Hepatocyte (in vitro differentiated cells): ENCODE measurements around the gene IFNGR2.

ENCODE experiments used
- EZH2 ChIP-seq: fragments of 200-600 bp; sonication (generic); IDR thresholded peaks from 2 replicates; pipeline ENCODE4 v1.6.1; 2016; ENCODE audit warnings: antibody characterized with exemption, mild to moderate bottlenecking, borderline replicate concordance
- EZH2phosphoT487 ChIP-seq: fragments of 200-600 bp; sonication (generic); IDR thresholded peaks from one replicate; pipeline ENCODE4 v1.6.1; 2018; ENCODE audit warnings: antibody characterized with exemption, mild to moderate bottlenecking, low read depth, moderate library complexity; ENCODE audit not compliant: unreplicated experiment, severe bottlenecking
- TF ChIP-seq, protein P1 (sequence below): fragments of 200-600 bp; sonication (generic); IDR thresholded peaks from 2 replicates; pipeline ENCODE4 v1.5.1; 2016; ENCODE audit warnings: antibody characterized with exemption, mild to moderate bottlenecking; ENCODE audit not compliant: poor library complexity

DNA sequence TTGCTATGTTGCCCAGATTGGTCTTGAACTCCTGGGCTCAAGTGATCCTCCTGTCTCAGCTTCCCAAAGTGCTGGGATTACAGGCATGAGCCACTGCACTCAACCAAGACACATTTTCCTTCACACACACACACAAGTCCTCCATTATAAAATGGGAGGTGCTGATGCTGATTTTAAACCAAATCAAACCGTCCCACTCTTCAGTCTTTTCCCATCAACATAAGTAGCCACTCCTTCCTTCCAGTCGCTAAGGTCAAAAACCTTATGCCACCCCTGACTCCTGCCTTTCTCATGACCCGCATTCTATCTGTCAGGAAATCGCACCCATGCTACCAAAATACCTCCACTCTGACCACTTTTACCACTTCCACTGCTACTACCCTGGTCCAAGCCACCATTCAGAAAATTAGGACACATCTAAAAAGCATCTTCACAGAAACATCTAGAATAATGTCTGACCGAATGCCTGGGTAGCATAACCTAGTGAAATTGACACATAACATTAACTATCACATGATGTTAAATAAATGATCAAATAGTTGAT is 28.0 kb upstream of the IFNGR2 start:
- TF ChIP-seq, protein P1, sequence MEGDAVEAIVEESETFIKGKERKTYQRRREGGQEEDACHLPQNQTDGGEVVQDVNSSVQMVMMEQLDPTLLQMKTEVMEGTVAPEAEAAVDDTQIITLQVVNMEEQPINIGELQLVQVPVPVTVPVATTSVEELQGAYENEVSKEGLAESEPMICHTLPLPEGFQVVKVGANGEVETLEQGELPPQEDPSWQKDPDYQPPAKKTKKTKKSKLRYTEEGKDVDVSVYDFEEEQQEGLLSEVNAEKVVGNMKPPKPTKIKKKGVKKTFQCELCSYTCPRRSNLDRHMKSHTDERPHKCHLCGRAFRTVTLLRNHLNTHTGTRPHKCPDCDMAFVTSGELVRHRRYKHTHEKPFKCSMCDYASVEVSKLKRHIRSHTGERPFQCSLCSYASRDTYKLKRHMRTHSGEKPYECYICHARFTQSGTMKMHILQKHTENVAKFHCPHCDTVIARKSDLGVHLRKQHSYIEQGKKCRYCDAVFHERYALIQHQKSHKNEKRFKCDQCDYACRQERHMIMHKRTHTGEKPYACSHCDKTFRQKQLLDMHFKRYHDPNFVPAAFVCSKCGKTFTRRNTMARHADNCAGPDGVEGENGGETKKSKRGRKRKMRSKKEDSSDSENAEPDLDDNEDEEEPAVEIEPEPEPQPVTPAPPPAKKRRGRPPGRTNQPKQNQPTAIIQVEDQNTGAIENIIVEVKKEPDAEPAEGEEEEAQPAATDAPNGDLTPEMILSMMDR: no peak
- TF ChIP-seq EZH2 (no peak), EZH2phosphoT487 (no peak)
